Muscle of leg (tissue), 11 donors: ENCODE results near the gene SAMD4A. TPM values are rescaled to one million over a fixed set of nuclear protein-coding genes. Genes with fewer than 3 reads are reported as not detected.

ENCODE experiments used
- DNase-seq: peaks from one replicate; pipeline ENCODE4 v3.0.0; 2013
- H3K27ac ChIP-seq: one replicate; pipeline ENCODE4 v1.5.1; 2013; ENCODE audit warnings: mild to moderate bottlenecking, low read length, control low read depth
- H3K27me3 ChIP-seq: one replicate; pipeline ENCODE4 v1.6.1; 2013; ENCODE audit warnings: low read length; ENCODE audit not compliant: control insufficient read depth, insufficient read depth
- H3K36me3 ChIP-seq: one replicate; pipeline ENCODE4 v1.6.1; 2013; ENCODE audit warnings: low read length; ENCODE audit not compliant: control insufficient read depth, insufficient read depth
- H3K4me1 ChIP-seq: one replicate; pipeline ENCODE4 v1.6.1; 2013; ENCODE audit warnings: low read length; ENCODE audit not compliant: control insufficient read depth, insufficient read depth
- H3K4me3 ChIP-seq: one replicate; pipeline ENCODE4 v1.5.1; 2013; ENCODE audit warnings: low read length, control low read depth
- H3K9me3 ChIP-seq: replicated peaks from 2 replicates; pipeline ENCODE4 v1.6.1; 2013; ENCODE audit warnings: low read depth, low read length; ENCODE audit not compliant: control insufficient read depth
- WGBS: methylation state at CpG from one replicate; pipeline ENCODE4 v1.1.5; 2013; ENCODE audit warnings: missing lambda C conversion rate; ENCODE audit not compliant: insufficient coverage; 5-methylcytosine and 5-hydroxymethylcytosine counted together
- polyA plus RNA-seq, 8 donors: library from polyadenylated mRNA; unstranded; fragments of 120-200 nt; gene quantifications; one replicate each; pipeline versions ENCODE4 v1.2.1 to v1.2.3, GENCODE V29; 2013; ENCODE audit warnings: inconsistent platforms in 1 of 8, low replicate concordance in 1 of 8; ENCODE audit not compliant: insufficient read length in 8 of 8, insufficient read depth in 1 of 8
- total RNA-seq: library from RNA; stranded (reverse); fragments of 120-200 nt; gene quantifications from one replicate; pipeline ENCODE4 v1.2.4, GENCODE V29; 2013

Gene SAMD4A
- total and polyA plus RNA-seq, 9 donors = 39.5 to 74.1 (median 52.8) TPM

- H3K4me3 ChIP-seq = no peak overlapping the region
- peaks cover 4% of the 10 kb centered on the region for H3K9me3 ChIP-seq
- no peaks in the 10 kb centered on the region for H3K4me1 ChIP-seq
- DNase-seq = peak; percentile 77
- H3K27me3 ChIP-seq = no peaks in the 10 kb centered on the region
- no peaks in the 10 kb centered on the region for H3K36me3 ChIP-seq
- H3K27ac ChIP-seq = no peak overlapping the region
These were observed 267.2 kb downstream of the SAMD4A start for GRCh38 chr14:54834081-54834480.

- H3K27ac ChIP-seq = no peak overlapping the region
- no peaks in the 10 kb centered on the region for H3K27me3 ChIP-seq
- no peaks in the 10 kb centered on the region for H3K36me3 ChIP-seq
- peaks cover 4% of the 10 kb centered on the region for H3K9me3 ChIP-seq
- no peak for DNase-seq
- H3K4me1 ChIP-seq = no peaks in the 10 kb centered on the region
- no peak overlapping the region for H3K4me3 ChIP-seq
- WGBS = 85% methylated on average over 2 of the region's 6 CpGs
These were observed 267.8 kb downstream of the SAMD4A start for GRCh38 chr14:54834727-54835126.

GRCh38 chr14:54836231-54836630 is 269.3 kb downstream of the SAMD4A start:
- 60% methylated on average over 1 of the region's 2 CpGs for WGBS
- Histone ChIP-seq H3K27ac (no peak overlapping the region), H3K9me3 (peaks cover 2% of the 10 kb centered on the region)

GRCh38 chr14:54837508-54838149 is 270.7 kb downstream of the SAMD4A start:
- H3K4me3 ChIP-seq = no peak overlapping the region
- H3K9me3 ChIP-seq = no peaks in the 10 kb centered on the region
- no peak overlapping the region for H3K27ac ChIP-seq
- no peaks in the 10 kb centered on the region for H3K36me3 ChIP-seq
- no CpG with 5 or more reads among the region's 2 CpGs for WGBS
- DNase-seq = no peak
- H3K27me3 ChIP-seq = no peaks in the 10 kb centered on the region
- H3K4me1 ChIP-seq = peaks cover 2% of the 10 kb centered on the region

More at GRCh38 chr14:54836231-54836630, 269.3 kb downstream of the SAMD4A start:
- no peak for DNase-seq
- Histone ChIP-seq H3K27me3 (no peaks in the 10 kb centered on the region), H3K4me3 (no peak overlapping the region), H3K36me3 (no peaks in the 10 kb centered on the region), H3K4me1 (peaks cover 2% of the 10 kb centered on the region)

- peaks cover 2% of the 10 kb centered on the region for H3K4me1 ChIP-seq
- no peaks in the 10 kb centered on the region for H3K36me3 ChIP-seq
- H3K9me3 ChIP-seq = no peaks in the 10 kb centered on the region
- peak; percentile 9 for DNase-seq
- H3K27me3 ChIP-seq = no peaks in the 10 kb centered on the region
- 68% methylated on average over 7 of the region's 10 CpGs for WGBS
- H3K4me3 ChIP-seq = no peak overlapping the region
- H3K27ac ChIP-seq = no peak overlapping the region
These were observed 272.1 kb downstream of the SAMD4A start for GRCh38 chr14:54838931-54839512.

GRCh38 chr14:54839701-54840119 is 272.8 kb downstream of the SAMD4A start:
- H3K27me3 ChIP-seq = no peaks in the 10 kb centered on the region
- no peak overlapping the region for H3K4me3 ChIP-seq
- H3K4me1 ChIP-seq = peaks cover 2% of the 10 kb centered on the region
- peak; percentile 20 for DNase-seq
- no CpG with 5 or more reads among the region's 3 CpGs for WGBS
- no peaks in the 10 kb centered on the region for H3K36me3 ChIP-seq
- no peaks in the 10 kb centered on the region for H3K9me3 ChIP-seq
- no peak overlapping the region for H3K27ac ChIP-seq

GRCh38 chr14:54840336-54840735 is 273.4 kb downstream of the SAMD4A start:
- Histone ChIP-seq H3K9me3 (no peaks in the 10 kb centered on the region), H3K27ac (no peak overlapping the region), H3K36me3 (no peaks in the 10 kb centered on the region), H3K4me1 (peaks cover 2% of the 10 kb centered on the region), H3K27me3 (no peaks in the 10 kb centered on the region), H3K4me3 (no peak overlapping the region)
- peak; percentile 37 for DNase-seq
- WGBS = no CpG with 5 or more reads among the region's 3 CpGs

GRCh38 chr14:54840798-54841197 is 273.9 kb downstream of the SAMD4A start:
- H3K36me3 ChIP-seq = no peaks in the 10 kb centered on the region
- WGBS = no CpG with 5 or more reads among the region's 1 CpG
- no peak overlapping the region for H3K27ac ChIP-seq
- H3K4me3 ChIP-seq = no peak overlapping the region
- no peaks in the 10 kb centered on the region for H3K9me3 ChIP-seq
- H3K27me3 ChIP-seq = no peaks in the 10 kb centered on the region
- no peak for DNase-seq
- peaks cover 2% of the 10 kb centered on the region for H3K4me1 ChIP-seq

Other genes with a start within 250 kb of the SAMD4A start
- gene CDKN3, start 170.1 kb upstream of the SAMD4A start, total RNA-seq = 24.8 TPM
- gene CDKN3, start 170.1 kb upstream of the SAMD4A start, polyA plus RNA-seq = 10 to 100 TPM; 22.6 to 36.9 (median 31.1) TPM
- 101 TPM for gene CNIH1, start 125.8 kb upstream of the SAMD4A start, total RNA-seq
- gene CNIH1, start 125.8 kb upstream of the SAMD4A start, polyA plus RNA-seq = 100 to 1,000 TPM; 160 to 196 (median 170) TPM
- 41.7 TPM for gene GMFB, start 78.1 kb upstream of the SAMD4A start, total RNA-seq
- 10 to 100 TPM; 36.0 to 66.2 (median 52.5) TPM for gene GMFB, start 78.1 kb upstream of the SAMD4A start, polyA plus RNA-seq
- 12.7 TPM for gene CGRRF1, start 57.2 kb upstream of the SAMD4A start, total RNA-seq
- gene CGRRF1, start 57.2 kb upstream of the SAMD4A start, polyA plus RNA-seq = 10 to 100 TPM; 13.7 to 17.9 (median 15.7) TPM